OCI-LY3 (cell line): ENCODE results near the gene TTLL10.

Experiments
- EZH2phosphoT487 ChIP-seq: fragments of 200-600 bp; shearing (Covaris generic); IDR thresholded peaks from 2 replicates; pipeline ENCODE4 v1.6.1; 2018; ENCODE audit warnings: antibody characterized with exemption, mixed run types, low read depth
- TF ChIP-seq, protein P1 (sequence below): fragments of 200-600, 300-600 bp; sonication (generic); IDR thresholded peaks from 2 replicates; pipeline ENCODE4 v1.5.1; 2014; ENCODE audit warnings: antibody characterized with exemption, low read length, low read depth

DNA sequence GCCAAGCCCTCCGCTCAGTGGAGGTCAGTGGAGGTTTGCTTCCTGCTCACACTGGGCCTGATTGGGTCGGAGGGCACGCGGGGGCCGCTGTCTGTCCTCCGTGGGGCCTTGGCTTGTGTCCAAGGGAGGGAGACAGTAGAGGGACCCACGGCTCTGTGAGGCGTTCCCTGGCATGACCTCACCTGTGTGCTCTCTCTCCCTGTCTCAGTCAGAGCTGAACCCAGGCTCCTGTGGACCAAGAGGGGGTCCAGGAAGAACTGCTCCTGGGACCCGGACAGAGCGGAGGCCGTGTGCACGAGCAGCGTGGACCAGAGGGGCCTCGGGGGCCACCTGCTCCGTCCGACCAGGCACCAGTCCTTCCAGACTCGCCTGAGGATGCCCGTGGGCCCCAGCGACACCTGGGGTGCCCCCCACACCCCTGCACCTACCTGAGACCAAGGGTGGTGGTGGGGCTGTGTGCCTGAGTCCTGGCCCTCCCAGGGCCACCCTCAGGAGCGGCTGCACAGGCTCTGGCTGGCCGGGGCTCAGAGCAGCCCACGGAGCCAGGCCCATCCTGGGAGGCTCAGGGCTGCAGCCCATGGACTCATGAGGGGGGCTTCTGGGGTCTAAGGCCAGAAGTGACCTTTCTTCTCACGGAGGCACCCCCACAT, 13.3 kb upstream of the TTLL10 start:
- TF ChIP-seq, protein P1, sequence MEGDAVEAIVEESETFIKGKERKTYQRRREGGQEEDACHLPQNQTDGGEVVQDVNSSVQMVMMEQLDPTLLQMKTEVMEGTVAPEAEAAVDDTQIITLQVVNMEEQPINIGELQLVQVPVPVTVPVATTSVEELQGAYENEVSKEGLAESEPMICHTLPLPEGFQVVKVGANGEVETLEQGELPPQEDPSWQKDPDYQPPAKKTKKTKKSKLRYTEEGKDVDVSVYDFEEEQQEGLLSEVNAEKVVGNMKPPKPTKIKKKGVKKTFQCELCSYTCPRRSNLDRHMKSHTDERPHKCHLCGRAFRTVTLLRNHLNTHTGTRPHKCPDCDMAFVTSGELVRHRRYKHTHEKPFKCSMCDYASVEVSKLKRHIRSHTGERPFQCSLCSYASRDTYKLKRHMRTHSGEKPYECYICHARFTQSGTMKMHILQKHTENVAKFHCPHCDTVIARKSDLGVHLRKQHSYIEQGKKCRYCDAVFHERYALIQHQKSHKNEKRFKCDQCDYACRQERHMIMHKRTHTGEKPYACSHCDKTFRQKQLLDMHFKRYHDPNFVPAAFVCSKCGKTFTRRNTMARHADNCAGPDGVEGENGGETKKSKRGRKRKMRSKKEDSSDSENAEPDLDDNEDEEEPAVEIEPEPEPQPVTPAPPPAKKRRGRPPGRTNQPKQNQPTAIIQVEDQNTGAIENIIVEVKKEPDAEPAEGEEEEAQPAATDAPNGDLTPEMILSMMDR: no peak
- TF ChIP-seq EZH2phosphoT487: no peak
